SK-N-SH treated with all-trans-retinoic acid at 6 μM for 48 hours (cell line): ENCODE data around the gene ATG16L1.

Source experiments
- ATAC-seq: fragments of 200-7000 bp; cut with Tn5 transposase; 3 replicates; pipeline ENCODE4 v1.9.1; 2020; ENCODE audit warnings: mild to moderate bottlenecking, moderate library complexity
- ARNTL ChIP-seq: fragments of 450-650 bp; formaldehyde crosslinking; IDR thresholded peaks from 2 replicates; pipeline ENCODE4 v1.5.0; 2020; ENCODE audit warnings: low read depth, mild to moderate bottlenecking, moderate library complexity, borderline replicate concordance
- BACH2 ChIP-seq: fragments of 250-450 bp; sonication (Bioruptor Pico); IDR thresholded peaks from 2 replicates; pipeline ENCODE4 v1.9.0; 2021; ENCODE audit warnings: mild to moderate bottlenecking, borderline replicate concordance
- CREB5 ChIP-seq: fragments of 250-450 bp; sonication (Bioruptor Pico); IDR thresholded peaks from 2 replicates; pipeline ENCODE4 v1.5.1; 2020; ENCODE audit warnings: low read depth, mild to moderate bottlenecking, moderate library complexity
- CSDC2 ChIP-seq: fragments of 250-450 bp; sonication (Bioruptor Pico); IDR thresholded peaks from 2 replicates; pipeline ENCODE4 v1.5.0; 2020; ENCODE audit warnings: mild to moderate bottlenecking, moderate library complexity
- CSRNP3 ChIP-seq: fragments of 250-450 bp; sonication (Bioruptor Pico); IDR thresholded peaks from 2 replicates; pipeline ENCODE4 v1.5.1; 2021; ENCODE audit warnings: mild to moderate bottlenecking, moderate library complexity
- ESRRG ChIP-seq: fragments of 250-450 bp; sonication (Bioruptor Pico); IDR thresholded peaks from 2 replicates; pipeline ENCODE4 v1.6.1; 2021; ENCODE audit warnings: mild to moderate bottlenecking
- ISL1 ChIP-seq: fragments of 250-450 bp; sonication (Bioruptor Pico); IDR thresholded peaks from 2 replicates; pipeline ENCODE4 v2.1.2; 2022; ENCODE audit warnings: mild to moderate bottlenecking, moderate library complexity
- OSR1 ChIP-seq: fragments of 250-450 bp; sonication (Bioruptor Pico); IDR thresholded peaks from 2 replicates; pipeline ENCODE4 v1.8.0; 2022; ENCODE audit warnings: moderate library complexity, mild to moderate bottlenecking, inconsistent platforms
- PATZ1 ChIP-seq: fragments of 250-450 bp; sonication (Bioruptor Pico); IDR thresholded peaks from 2 replicates; pipeline ENCODE4 v1.8.0; 2020; ENCODE audit warnings: mild to moderate bottlenecking, moderate library complexity, borderline replicate concordance
- PPARA ChIP-seq: fragments of 250-450 bp; sonication (Bioruptor Pico); IDR thresholded peaks from 2 replicates; pipeline ENCODE4 v1.5.0; 2020; ENCODE audit warnings: mild to moderate bottlenecking, borderline replicate concordance
- RARB ChIP-seq: fragments of 250-450 bp; sonication (Bioruptor Pico); IDR thresholded peaks from 2 replicates; pipeline ENCODE4 v1.8.0; 2021; ENCODE audit warnings: mild to moderate bottlenecking, moderate library complexity
- SNAI2 ChIP-seq: fragments of 250-450 bp; sonication (Bioruptor Pico); IDR thresholded peaks from 2 replicates; pipeline ENCODE4 v1.5.0; 2020; ENCODE audit warnings: mild to moderate bottlenecking, moderate library complexity
- TCF4 ChIP-seq: fragments of 250-450 bp; sonication (Bioruptor Pico); IDR thresholded peaks from 2 replicates; pipeline ENCODE4 v1.8.0; 2021; ENCODE audit warnings: mild to moderate bottlenecking, moderate library complexity, borderline replicate concordance
- TOX ChIP-seq: fragments of 250-450 bp; sonication (Bioruptor Pico); IDR thresholded peaks from 2 replicates; pipeline ENCODE4 v1.8.0; 2021; ENCODE audit warnings: mild to moderate bottlenecking, moderate library complexity, borderline replicate concordance
- ZC3H10 ChIP-seq: fragments of 250-450 bp; sonication (Bioruptor Pico); IDR thresholded peaks from 2 replicates; pipeline ENCODE4 v1.5.1; 2021; ENCODE audit warnings: mild to moderate bottlenecking, moderate library complexity
- ZFP3 ChIP-seq: fragments of 250-450 bp; sonication (Bioruptor Pico); IDR thresholded peaks from 2 replicates; pipeline ENCODE4 v1.5.0; 2020; ENCODE audit warnings: mild to moderate bottlenecking, moderate library complexity
- ZFP30 ChIP-seq: fragments of 450-650 bp; formaldehyde crosslinking; IDR thresholded peaks from 2 replicates; pipeline ENCODE4 v1.5.0; 2022; ENCODE audit warnings: mild to moderate bottlenecking, moderate library complexity
- ZNF565 ChIP-seq: fragments of 450-650 bp; formaldehyde crosslinking; conservative IDR thresholded peaks from 2 replicates; pipeline ENCODE4 v1.5.0; 2020; ENCODE audit warnings: low read depth, mild to moderate bottlenecking, moderate library complexity
- ZNF70 ChIP-seq: fragments of 450-650 bp; formaldehyde crosslinking; IDR thresholded peaks from 2 replicates; pipeline ENCODE4 v1.5.0; 2020; ENCODE audit warnings: mild to moderate bottlenecking, moderate library complexity
- ZNF8 ChIP-seq: fragments of 450-650 bp; formaldehyde crosslinking; IDR thresholded peaks from 2 replicates; pipeline ENCODE4 v1.5.0; 2020; ENCODE audit warnings: mild to moderate bottlenecking, moderate library complexity

Gene ATG16L1

GRCh38 chr2:233213011-233213410, 38.5 kb upstream of the ATG16L1 start (continued):
- no peak for TF ChIP-seq SNAI2 (CRISPR knock-in tag)
- TF ChIP-seq RARB: no peak
- TF ChIP-seq OSR1 (CRISPR knock-in tag): no peak
- TF ChIP-seq ZNF8 (CRISPR knock-in tag): no peak
- TF ChIP-seq ZNF70 (CRISPR knock-in tag): no peak
- no peak for TF ChIP-seq ZC3H10 (CRISPR knock-in tag)
- no peak for TF ChIP-seq ESRRG (CRISPR knock-in tag)
- no peak for TF ChIP-seq ZFP3

GRCh38 chr2:233213975-233214374, 37.5 kb upstream of the ATG16L1 start:
- ATAC-seq: no peak
- TF ChIP-seq TOX (no peak), PATZ1 (CRISPR knock-in tag) (no peak)

- ATAC-seq: no peak
- no peak for TF ChIP-seq ESRRG (CRISPR knock-in tag)
- no peak for TF ChIP-seq PATZ1 (CRISPR knock-in tag)
- TF ChIP-seq ISL1: no peak
- TF ChIP-seq ZFP30 (CRISPR knock-in tag): no peak
- TF ChIP-seq TCF4 (CRISPR knock-in tag): no peak
- TF ChIP-seq, all 23 proteins: peak for 0
Observed at GRCh38 chr2:233217892-233218377, 33.5 kb upstream of the ATG16L1 start.

GRCh38 chr2:233218836-233219235, 32.6 kb upstream of the ATG16L1 start:
- no peak for TF ChIP-seq BACH2 (CRISPR knock-in tag)
- TF ChIP-seq CSDC2 (CRISPR knock-in tag): no peak
- TF ChIP-seq PATZ1 (CRISPR knock-in tag): no peak
- no peak for TF ChIP-seq CSRNP3
- TF ChIP-seq OSR1 (CRISPR knock-in tag): no peak
- no peak for TF ChIP-seq ESRRG (CRISPR knock-in tag)
- no peak for TF ChIP-seq ZC3H10 (CRISPR knock-in tag)
- no peak for TF ChIP-seq PPARA (CRISPR knock-in tag)
- TF ChIP-seq ZNF70 (CRISPR knock-in tag): no peak
- TF ChIP-seq ZFP3: no peak
- no peak for TF ChIP-seq TCF4 (CRISPR knock-in tag)

GRCh38 chr2:233219848-233220247, 31.6 kb upstream of the ATG16L1 start:
- ATAC-seq: no peak
- TF ChIP-seq ZNF8 (CRISPR knock-in tag): no peak
- TF ChIP-seq PATZ1 (CRISPR knock-in tag): no peak
- TF ChIP-seq SNAI2 (CRISPR knock-in tag): no peak
- no peak for TF ChIP-seq PPARA (CRISPR knock-in tag)
- TF ChIP-seq BACH2 (CRISPR knock-in tag): no peak
- no peak for TF ChIP-seq ESRRG (CRISPR knock-in tag)
- TF ChIP-seq ARNTL (CRISPR knock-in tag): no peak
- no peak for TF ChIP-seq TCF4 (CRISPR knock-in tag)
- TF ChIP-seq RARB: no peak
- TF ChIP-seq CREB5 (CRISPR knock-in tag): no peak
- no peak for TF ChIP-seq CSRNP3
- no peak for TF ChIP-seq ZFP30 (CRISPR knock-in tag)
- no peak for TF ChIP-seq OSR1 (CRISPR knock-in tag)
- no peak for TF ChIP-seq ZNF565 (CRISPR knock-in tag)
- no peak for TF ChIP-seq ZFP3

More at GRCh38 chr2:233218836-233219235, 32.6 kb upstream of the ATG16L1 start:
- ATAC-seq: no peak
